ENCODE results near the gene ACTL6B. TPM values are rescaled to one million over a fixed set of nuclear protein-coding genes. Genes with fewer than 3 reads are reported as not detected.

Gene ACTL6B
- polyA plus RNA-seq, 1 of the 3 experiments (the other 2 are of a cell fraction), result 0.67 TPM

- TF ChIP-seq REST (IDR thresholded peaks at IDR 0.05; ENCODE audit: low read depth, low read length), result 0 out of 2 replicates have a peak, but pooled peaks have one; percentile 21
These were observed 38.0 kb upstream of the ACTL6B start, which contains the start of gene GIGYF1 (continued) for GRCh38 chr7:100694098-100694745.

- WGBS (ENCODE audit: low lambda C conversion rate), result 1% methylated on average over 30 of the region's 81 CpGs
These were observed 37.3 kb upstream of the ACTL6B start for GRCh38 chr7:100693312-100694097.

More at GRCh38 chr7:100693312-100694097, 37.3 kb upstream of the ACTL6B start:
- peak overlapping the region; percentile 92 for H3K9ac ChIP-seq
- H3K9me3 ChIP-seq, result no peaks in the 10 kb centered on the region
- peaks cover 49% of the 10 kb centered on the region for H4K20me1 ChIP-seq (ENCODE audit: insufficient read depth)
- ChIA-PET POLR2A (interaction anchor here (0.5 to 2.9 kb wide), 10 partner anchors 10 to 265 kb away, joined by 3 to 14 read pairs (median 6); partner anchors contain the start of genes MOSPD3, POP7 and ZCWPW1), CTCF (interaction anchor here (0.6 to 11.0 kb wide), 30 partner anchors 9 to 264 kb away, joined by 3 to 227 read pairs (median 12); partner anchors contain the start of genes ACTL6B, EPHB4, FBXO24 and GNB2)
- no peaks in the 10 kb centered on the region for H3K9me2 ChIP-seq
- peak; percentile 89 for DNase-seq
- H3F3A ChIP-seq (replicated peaks; ENCODE audit: insufficient read depth), result peaks cover 29% of the 10 kb centered on the region
- H3K4me1 ChIP-seq (ENCODE audit: control insufficient read depth in 1 of 2, insufficient read depth in 2 of 2, low read depth in 1 of 2, low read length in 1 of 2), result peaks cover 18 to 23% of the 10 kb centered on the region in 2 experiments
- H3K4me2 ChIP-seq, result peak overlapping the region; percentile 99
- TF ChIP-seq YY1 (IDR thresholded peaks at IDR 0.05; ENCODE audit: low read depth), result no peak
- no peak for TF ChIP-seq FOXJ3 (CRISPR knock-in tag; IDR thresholded peaks at IDR 0.05)
- no peak for TF ChIP-seq NFIC (IDR thresholded peaks at IDR 0.05; ENCODE audit: borderline replicate concordance)
- no peak for TF ChIP-seq NRF1 (IDR thresholded peaks at IDR 0.05; ENCODE audit: low read depth, low read length)
- no peak for TF ChIP-seq CHD2 (IDR thresholded peaks at IDR 0.05; ENCODE audit: low read length, partially characterized antibody)
- no peak for TF ChIP-seq JUND (IDR thresholded peaks at IDR 0.05)
- TF ChIP-seq SMC3 (IDR thresholded peaks at IDR 0.05; ENCODE audit: low read depth, low read length), result no peak
- TF ChIP-seq TAF1 (IDR thresholded peaks at IDR 0.05; ENCODE audit: borderline replicate concordance, low read depth, low read length), result no peak
- TF ChIP-seq POLR2AphosphoS5 (IDR thresholded peaks at IDR 0.05; ENCODE audit: low read depth, low read length), result no peak
- TF ChIP-seq ELF1 (IDR thresholded peaks at IDR 0.05), result no peak
- no peak for TF ChIP-seq USF2 (IDR thresholded peaks at IDR 0.05; ENCODE audit: borderline replicate concordance, low read depth, low read length)
- TF ChIP-seq PBX3 (IDR thresholded peaks at IDR 0.05), result no peak
- no peak for TF ChIP-seq USF1 (IDR thresholded peaks at IDR 0.05; ENCODE audit: borderline replicate concordance, low read depth)
- peak overlapping the region; percentile 66 to 87 for H3K4me3 ChIP-seq (ENCODE audit: low read depth in 2 of 2, low read length in 1 of 2)
- peaks cover 3 to 10% of the 10 kb centered on the region in 2 experiments for H3K36me3 ChIP-seq (replicated peaks in 1 of 2; ENCODE audit: control insufficient read depth in 1 of 2, insufficient read depth in 2 of 2, low read length in 1 of 2)
- H3K79me2 ChIP-seq (ENCODE audit: insufficient read depth), result peaks cover 51% of the 10 kb centered on the region
- H3K27me3 ChIP-seq (ENCODE audit: insufficient read depth), result no peaks in the 10 kb centered on the region
- peak overlapping the region; percentile 32 to 60; a peak in 3 of 4 replicates for H3K27ac ChIP-seq (ENCODE audit: low read depth in 2 of 2, low read length in 1 of 2)
- no peak overlapping the region for H2AFZ ChIP-seq (ENCODE audit: low read depth)
